Natural killer cell (primary cell): ENCODE measurements around the gene ANTXR2. TPM values are rescaled to one million over a fixed set of nuclear protein-coding genes. Genes with fewer than 3 reads are reported as not detected.

Source experiments
- ATAC-seq, 3 donors: fragments of 150-1000 bp in 2 of 3; fragments of 200-7000 bp in 1 of 3; cut with Tn5 transposase; 1 replicate in 1 of 3; 2 replicates in 2 of 3; pipeline ENCODE4 v1.10.0; 2021; ENCODE audit warnings: mild to moderate bottlenecking in 2 of 3, moderate library complexity in 2 of 3
- DNase-seq, 2 donors: peaks; one replicate each; pipeline versions ENCODE4 v3.0.0 to v3.0.0-alpha.2; 2013 to 2021; ENCODE audit warnings: mixed read lengths in 1 of 2
- H3K27ac ChIP-seq: one replicate; pipeline ENCODE4 v1.5.1; 2013; ENCODE audit warnings: mild to moderate bottlenecking, low read length
- H3K27me3 ChIP-seq: one replicate; pipeline ENCODE4 v1.6.1; 2013; ENCODE audit warnings: low read length; ENCODE audit not compliant: control insufficient read depth, insufficient read depth
- H3K36me3 ChIP-seq: one replicate; pipeline ENCODE4 v1.6.1; 2013; ENCODE audit warnings: low read length; ENCODE audit not compliant: control insufficient read depth, insufficient read depth
- H3K4me1 ChIP-seq: one replicate; pipeline ENCODE4 v1.6.1; 2013; ENCODE audit warnings: low read length; ENCODE audit not compliant: control insufficient read depth, insufficient read depth
- H3K4me3 ChIP-seq: one replicate; pipeline ENCODE4 v1.5.1; 2013; ENCODE audit warnings: low read length
- H3K9me3 ChIP-seq: one replicate; pipeline ENCODE4 v1.6.1; 2013; ENCODE audit warnings: low read length; ENCODE audit not compliant: control insufficient read depth, insufficient read depth
- H3K27ac Mint-ChIP-seq, 2 donors: one replicate each; pipeline ENCODE4 v1.8.0; 2022; ENCODE audit warnings: mild to moderate bottlenecking in 2 of 2, mixed read lengths in 2 of 2, moderate library complexity in 1 of 2
- H3K27me3 Mint-ChIP-seq, 2 donors: one replicate each; pipeline ENCODE4 v1.8.0; 2022; ENCODE audit warnings: low read depth in 2 of 2, mixed read lengths in 2 of 2
- H3K36me3 Mint-ChIP-seq: one replicate; pipeline ENCODE4 v1.8.0; 2022; ENCODE audit warnings: mixed read lengths
- H3K4me1 Mint-ChIP-seq, 2 donors: one replicate each; pipeline ENCODE4 v1.8.0; 2022; ENCODE audit warnings: mixed read lengths in 2 of 2
- H3K4me3 Mint-ChIP-seq: one replicate; pipeline ENCODE4 v1.8.0; 2022; ENCODE audit warnings: mild to moderate bottlenecking, moderate library complexity, mixed read lengths
- H3K9me3 Mint-ChIP-seq, 2 donors: one replicate each; pipeline ENCODE4 v1.8.0; 2022; ENCODE audit warnings: mixed read lengths in 2 of 2
- CTCF ChIP-seq: fragments of 200-600 bp; IDR thresholded peaks from one replicate; pipeline ENCODE4 v1.8.0; 2022; ENCODE audit warnings: antibody characterized with exemption
- WGBS: methylation state at CpG from one replicate; pipeline ENCODE4 v1.1.7; 2013; ENCODE audit warnings: missing lambda C conversion rate; ENCODE audit not compliant: insufficient coverage; 5-methylcytosine and 5-hydroxymethylcytosine counted together
- intact Hi-C: fragments of 100-400 bp; cut with micrococcal nuclease; formaldehyde crosslinking; loops from one replicate; pipeline ENCODE4 v1.14.2; 2022
- total RNA-seq, 4 donors: library from RNA; stranded (reverse); fragments of 120-200 nt in 1 of 4; gene quantifications; one replicate each; pipeline versions ENCODE4 v1.2.3 to v1.2.4, GENCODE V29; 2013 to 2022

The ANTXR2 gene
- total RNA-seq, 3 donors from 2014 or later (not counting 1 experiment from before 2014, with no cell fraction given): 7.8 to 28.3 (median 10.0) TPM

- Histone ChIP-seq H3K4me1 (no peaks in the 10 kb centered on the region), H3K9me3 (no peaks in the 10 kb centered on the region), H3K36me3 (no peaks in the 10 kb centered on the region), H3K4me3 (no peak overlapping the region), H3K27ac (no peak overlapping the region), H3K27me3 (no peaks in the 10 kb centered on the region)
- H3K4me3 Mint-ChIP-seq: no peak overlapping the region
- ATAC-seq (no peak), DNase-seq (no peak)
- no peaks in the 10 kb centered on the region for H3K4me1 Mint-ChIP-seq
- TF ChIP-seq CTCF: no peak
- H3K36me3 Mint-ChIP-seq: no peaks in the 10 kb centered on the region
- intact Hi-C loops: no loop called here
- H3K9me3 Mint-ChIP-seq: peaks cover 0 to 5% of the 10 kb centered on the region in 2 donors
- H3K27ac Mint-ChIP-seq: no peak overlapping the region
- no peaks in the 10 kb centered on the region for H3K27me3 Mint-ChIP-seq
These were observed 191.6 kb downstream of the ANTXR2 start for GRCh38 chr4:79881407-79881806.

DNA sequence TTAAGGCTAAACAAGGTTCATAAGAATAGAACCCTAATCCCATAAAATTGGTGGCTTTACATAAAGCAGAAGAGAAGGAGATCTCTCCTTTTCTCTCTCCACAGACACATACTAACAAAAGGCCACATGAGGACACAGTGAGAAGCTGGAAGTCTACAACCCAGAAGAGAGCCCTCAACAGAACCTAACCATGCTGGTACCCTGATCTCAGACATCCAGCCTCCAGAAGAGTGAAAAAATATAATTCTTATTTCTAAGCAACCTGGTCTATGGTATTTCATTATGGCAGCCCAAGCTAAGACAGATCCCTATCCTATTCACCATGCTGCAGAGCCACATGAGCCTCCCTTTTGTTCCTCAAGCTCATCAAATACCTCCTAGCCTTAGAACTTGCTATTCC, 195.5 kb downstream of the ANTXR2 start:
- Mint-ChIP-seq H3K27ac (no peak overlapping the region), H3K27me3 (no peaks in the 10 kb centered on the region), H3K9me3 (peaks cover 0 to 5% of the 10 kb centered on the region in 2 donors), H3K36me3 (no peaks in the 10 kb centered on the region), H3K4me3 (no peak overlapping the region), H3K4me1 (no peaks in the 10 kb centered on the region)
- intact Hi-C loops: no loop called here
- no peak overlapping the region for H3K27ac ChIP-seq
- no peaks in the 10 kb centered on the region for H3K36me3 ChIP-seq
- no peak for TF ChIP-seq CTCF
- no peaks in the 10 kb centered on the region for H3K9me3 ChIP-seq
- ATAC-seq: no peak
- no peak for DNase-seq
- H3K27me3 ChIP-seq: no peaks in the 10 kb centered on the region
- no peak overlapping the region for H3K4me3 ChIP-seq
- H3K4me1 ChIP-seq: no peaks in the 10 kb centered on the region

- Mint-ChIP-seq H3K27ac (no peak overlapping the region), H3K4me3 (no peak overlapping the region), H3K4me1 (no peaks in the 10 kb centered on the region), H3K27me3 (no peaks in the 10 kb centered on the region), H3K9me3 (peaks cover 0 to 5% of the 10 kb centered on the region in 2 donors), H3K36me3 (no peaks in the 10 kb centered on the region)
- Histone ChIP-seq H3K4me3 (no peak overlapping the region), H3K27me3 (no peaks in the 10 kb centered on the region), H3K4me1 (no peaks in the 10 kb centered on the region), H3K9me3 (no peaks in the 10 kb centered on the region), H3K36me3 (no peaks in the 10 kb centered on the region), H3K27ac (no peak overlapping the region)
- no peak for TF ChIP-seq CTCF
- ATAC-seq: no peak
- WGBS: 87% methylated on average over 4 of the region's 4 CpGs
- DNase-seq: no peak
- intact Hi-C loops: no loop called here
These were observed 197.6 kb downstream of the ANTXR2 start for GRCh38 chr4:79875344-79875899.

GRCh38 chr4:79874197-79874596, 198.8 kb downstream of the ANTXR2 start:
- intact Hi-C loops: no loop called here
- no peak overlapping the region for H3K4me3 ChIP-seq
- H3K4me1 Mint-ChIP-seq: no peaks in the 10 kb centered on the region
- ATAC-seq (no peak), DNase-seq (no peak)
- H3K27ac ChIP-seq: no peak overlapping the region
- H3K36me3 ChIP-seq: no peaks in the 10 kb centered on the region
- WGBS: 92% methylated on average over 1 of the region's 2 CpGs
- H3K27me3 ChIP-seq: no peaks in the 10 kb centered on the region
- peaks cover 0 to 5% of the 10 kb centered on the region in 2 donors for H3K9me3 Mint-ChIP-seq
- H3K36me3 Mint-ChIP-seq: no peaks in the 10 kb centered on the region
- no peaks in the 10 kb centered on the region for H3K4me1 ChIP-seq
- H3K27ac Mint-ChIP-seq: no peak overlapping the region
- H3K27me3 Mint-ChIP-seq: no peaks in the 10 kb centered on the region
- H3K9me3 ChIP-seq: no peaks in the 10 kb centered on the region
- TF ChIP-seq CTCF: no peak
- H3K4me3 Mint-ChIP-seq: no peak overlapping the region
